HEK293T (cell line): Measurements from ENCODE around the gene NR6A1.
"Not testable (repeated sequence)": the region's sequence is repeated elsewhere in the genome, so short reads cannot be mapped to it uniquely, and the experiment has no call there.

ENCODE experiments used
- CTCF ChIA-PET: fragments of 350-600 bp; formaldehyde crosslinking; extraction: SDS; loops from one replicate; lab custom pipeline; 2021; ENCODE audit warnings: antibody characterized with exemption, inconsistent platforms; lab: Yijun Ruan, JAX
- POLR2A ChIA-PET: fragments of 350-600 bp; formaldehyde crosslinking; extraction: SDS; loops from one replicate; lab custom pipeline; 2020; ENCODE audit warnings: antibody characterized with exemption, inconsistent platforms; lab: Yijun Ruan, JAX
- DNase-seq: peaks from one replicate; pipeline ENCODE4 v3.0.0; 2012; ENCODE audit warnings: mixed read lengths; ENCODE audit errors: extremely low spot score
- ARNT ChIP-seq: fragments of 450-650 bp; IDR thresholded peaks from 2 replicates; pipeline ENCODE4 v1.6.1; 2017; ENCODE audit warnings: mild to moderate bottlenecking
- BHLHE40 ChIP-seq: fragments of 450-650 bp; IDR thresholded peaks from 2 replicates; pipeline ENCODE4 v1.6.1; 2016; ENCODE audit warnings: mild to moderate bottlenecking, moderate library complexity, borderline replicate concordance
- CTBP1 ChIP-seq: fragments of 450-650 bp; IDR thresholded peaks from 2 replicates; pipeline ENCODE4 v1.6.1; 2016; ENCODE audit warnings: borderline replicate concordance
- ELF4 ChIP-seq: fragments of 450-650 bp; IDR thresholded peaks from 2 replicates; pipeline ENCODE4 v1.6.1; 2017; ENCODE audit warnings: antibody characterized with exemption
- FOXA1 ChIP-seq: fragments of 450-650 bp; IDR thresholded peaks from 2 replicates; pipeline ENCODE4 v1.6.1; 2016; ENCODE audit warnings: mild to moderate bottlenecking
- FOXK2 ChIP-seq: fragments of 450-650 bp; IDR thresholded peaks from 2 replicates; pipeline ENCODE4 v1.6.1; 2016; ENCODE audit warnings: mild to moderate bottlenecking
- FOXM1 ChIP-seq: fragments of 450-650 bp; IDR thresholded peaks from 2 replicates; pipeline ENCODE4 v1.6.1; 2017; ENCODE audit warnings: mild to moderate bottlenecking, borderline replicate concordance
- HDGF ChIP-seq: fragments of 450-650 bp; IDR thresholded peaks from 2 replicates; pipeline ENCODE4 v1.6.1; 2017; ENCODE audit warnings: antibody characterized with exemption, borderline replicate concordance
- L3MBTL2 ChIP-seq: fragments of 450-650 bp; conservative IDR thresholded peaks from 2 replicates; pipeline ENCODE4 v1.6.1; 2016; ENCODE audit warnings: mild to moderate bottlenecking
- LEF1 ChIP-seq: fragments of 450-650 bp; IDR thresholded peaks from 2 replicates; pipeline ENCODE4 v1.6.1; 2017; ENCODE audit warnings: mild to moderate bottlenecking, borderline replicate concordance
- NFRKB ChIP-seq: fragments of 450-650 bp; IDR thresholded peaks from 2 replicates; pipeline ENCODE4 v1.6.1; 2016; ENCODE audit warnings: mild to moderate bottlenecking, moderate library complexity
- PKNOX1 ChIP-seq: fragments of 450-650 bp; IDR thresholded peaks from 2 replicates; pipeline ENCODE4 v1.6.1; 2016
- SP1 ChIP-seq: fragments of 450-650 bp; IDR thresholded peaks from 2 replicates; pipeline ENCODE4 v1.6.1; 2017
- SUZ12 ChIP-seq: fragments of 450-650 bp; IDR thresholded peaks from 2 replicates; pipeline ENCODE4 v1.6.1; 2016; ENCODE audit warnings: mild to moderate bottlenecking
- TARDBP ChIP-seq: fragments of 450-650 bp; IDR thresholded peaks from 2 replicates; pipeline ENCODE4 v1.6.1; 2016
- ZNF384 ChIP-seq: fragments of 450-650 bp; IDR thresholded peaks from 2 replicates; pipeline ENCODE4 v1.6.1; 2016

Gene NR6A1

GRCh38 chr9:124743686-124744348, 27.3 kb downstream of the NR6A1 start:
- TF ChIP-seq SUZ12, result no peak
- ChIA-PET CTCF (interaction anchor here (0.8 to 1.6 kb wide), 5 partner anchors 15 to 207 kb away, joined by 3 to 5 read pairs (median 4); partner anchors contain the start of gene WDR38), POLR2A (interaction anchor here (0.8 to 1.0 kb wide), 2 partner anchors 32 to 69 kb away, joined by 3 read pairs; no protein-coding TSS in a partner anchor)
- DNase-seq, result no peak

GRCh38 chr9:124742940-124743339, 28.2 kb downstream of the NR6A1 start:
- DNase-seq, result no peak
- ChIA-PET POLR2A (interaction anchor here (1.0 to 1.1 kb wide), 2 partner anchors 18 to 84 kb away, joined by 3 read pairs; no protein-coding TSS in a partner anchor), CTCF (interaction anchor here (0.7 to 1.6 kb wide), 5 partner anchors 14 to 206 kb away, joined by 3 to 5 read pairs (median 4); partner anchors contain the start of gene WDR38)
- no peak for TF ChIP-seq HDGF
- no peak for TF ChIP-seq ZNF384
- TF ChIP-seq SP1, result no peak
- no peak for TF ChIP-seq LEF1
- TF ChIP-seq FOXM1, result no peak
- no peak for TF ChIP-seq FOXK2
- no peak for TF ChIP-seq TARDBP
- no peak for TF ChIP-seq PKNOX1
- TF ChIP-seq ELF4, result no peak
- TF ChIP-seq NFRKB, result no peak
- no peak for TF ChIP-seq FOXA1
- TF ChIP-seq CTBP1, result no peak
- TF ChIP-seq BHLHE40, result no peak
- no peak for TF ChIP-seq L3MBTL2
- no peak for TF ChIP-seq SUZ12
- no peak for TF ChIP-seq ARNT

- TF ChIP-seq ZNF384 (no peak), BHLHE40 (no peak), NFRKB (no peak), CTBP1 (no peak), SUZ12 (no peak), LEF1 (no peak), L3MBTL2 (no peak), ELF4 (no peak), ARNT (no peak), HDGF (no peak), FOXM1 (no peak), TARDBP (no peak), FOXK2 (no peak), FOXA1 (no peak), PKNOX1 (no peak), SP1 (no peak)
- CTCF ChIA-PET, result no interaction called here
- no peak for DNase-seq
- POLR2A ChIA-PET, result no interaction called here
Observed at GRCh38 chr9:124741662-124742061, 29.4 kb downstream of the NR6A1 start.

GRCh38 chr9:124741149-124741548, 30.0 kb downstream of the NR6A1 start:
- TF ChIP-seq CTBP1, result no peak
- DNase-seq, result no peak
- POLR2A ChIA-PET, result no interaction called here
- CTCF ChIA-PET, result no interaction called here

- TF ChIP-seq PKNOX1, result no peak
- ChIA-PET CTCF (no interaction called here), POLR2A (no interaction called here)
- no peak for DNase-seq
Observed at GRCh38 chr9:124739360-124739759, 31.8 kb downstream of the NR6A1 start.

- CTCF ChIA-PET, result interaction anchor here (0.6 kb wide), 1 partner anchor 132 kb away, joined by 3 read pairs; no protein-coding TSS in a partner anchor
- POLR2A ChIA-PET, DNase-seq: not testable (repeated sequence)
Observed at GRCh38 chr9:124738075-124738474, 33.0 kb downstream of the NR6A1 start.

GRCh38 chr9:124735121-124735520, 36.0 kb downstream of the NR6A1 start:
- POLR2A ChIA-PET, result interaction anchor here (0.8 to 0.9 kb wide), 2 partner anchors 29 to 76 kb away, joined by 3 read pairs; no protein-coding TSS in a partner anchor
- TF ChIP-seq FOXM1, result no peak
- no peak for TF ChIP-seq CTBP1
- CTCF ChIA-PET, result interaction anchor here (0.6 to 0.7 kb wide), 2 partner anchors 167 to 198 kb away, joined by 3 read pairs; no protein-coding TSS in a partner anchor
- DNase-seq, result no peak

GRCh38 chr9:124734741-124735083, 36.4 kb downstream of the NR6A1 start:
- CTCF ChIA-PET, DNase-seq: not testable (repeated sequence)
- POLR2A ChIA-PET, result interaction anchor here (0.8 to 0.9 kb wide), 2 partner anchors 30 to 75 kb away, joined by 3 read pairs; no protein-coding TSS in a partner anchor
